Measurements from ENCODE around the gene TRPM1.

Gene TRPM1

DNA sequence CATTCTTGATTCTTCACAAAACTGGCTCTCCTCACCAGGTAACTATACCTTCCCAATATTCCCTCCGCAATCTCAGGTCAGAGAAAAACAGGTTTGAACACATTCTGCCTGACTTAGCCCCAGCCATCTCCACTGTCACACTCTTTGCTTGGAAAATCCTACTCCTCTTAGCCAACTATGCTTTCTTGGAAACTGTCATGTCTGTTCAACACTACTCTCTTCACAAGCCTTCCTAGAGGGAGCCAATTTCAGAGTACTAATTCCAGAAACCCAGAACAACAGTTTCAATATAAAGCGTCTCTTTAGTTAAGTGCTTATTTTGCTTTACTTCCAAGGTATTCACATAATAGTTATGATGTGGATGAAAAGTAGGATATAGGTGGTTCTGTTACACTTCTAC, 131.8 kb downstream of the TRPM1 start:
- no peak for DNase-seq (ENCODE audit: low spot score)

DNA sequence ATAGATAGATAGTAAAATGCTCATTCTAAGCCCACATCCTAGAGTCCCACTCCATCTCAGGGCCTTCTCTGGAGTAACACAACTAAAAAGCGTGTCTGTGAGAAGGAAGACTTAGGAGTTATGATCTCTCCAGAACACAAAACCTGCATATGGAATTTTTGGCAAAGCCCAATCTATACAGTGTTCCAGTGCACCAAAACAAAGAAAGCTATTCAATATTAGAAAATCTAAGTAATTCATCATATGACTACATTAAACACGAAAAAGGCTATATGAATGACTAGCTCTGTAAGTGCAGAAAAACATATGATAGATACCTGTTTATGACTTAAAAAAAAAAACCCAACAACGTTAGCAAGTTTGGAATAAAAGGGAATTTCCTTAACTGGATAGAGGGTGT, 137.8 kb downstream of the TRPM1 start:
- DNase-seq (ENCODE audit: low spot score) = no peak

DNA sequence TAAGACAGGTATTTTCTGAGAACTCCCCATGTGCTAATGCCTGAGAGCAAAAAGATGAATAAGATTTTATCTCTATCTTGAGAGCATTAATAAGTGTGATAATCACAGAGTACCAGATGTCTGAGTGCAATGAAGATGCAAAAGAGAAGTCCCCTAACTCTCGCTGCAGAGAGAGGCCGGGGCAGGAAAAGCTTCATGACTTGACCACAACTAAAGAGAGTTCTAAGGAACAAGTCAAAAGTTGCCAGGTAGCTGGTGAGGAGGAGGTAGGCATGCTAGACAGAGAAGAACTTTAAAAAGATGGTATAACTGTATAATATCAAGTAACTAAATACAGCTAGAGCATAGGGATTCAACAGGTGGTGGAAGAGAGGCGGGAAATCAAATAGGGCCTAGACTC, 138.9 kb downstream of the TRPM1 start:
- DNase-seq (ENCODE audit: low spot score) = peak; percentile 4

DNA sequence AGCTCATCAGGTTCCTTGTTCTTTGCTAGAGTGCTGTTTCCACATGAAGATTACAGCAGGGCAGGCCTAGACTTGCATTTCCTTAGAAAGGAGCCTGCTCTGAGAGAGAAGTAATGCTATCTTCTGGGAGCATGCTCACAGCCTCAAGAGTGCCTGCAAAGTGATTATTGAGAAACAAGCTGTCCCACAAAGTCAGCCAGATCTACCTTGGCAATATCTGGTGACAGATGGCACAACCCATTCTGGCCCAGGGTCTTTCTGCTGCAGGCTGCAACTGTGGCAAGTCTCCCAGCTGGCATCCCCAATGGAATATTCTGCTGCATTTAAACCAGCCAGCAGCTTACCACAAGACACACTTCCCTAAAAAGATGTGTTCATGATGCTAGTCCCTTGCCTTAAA, 139.4 kb downstream of the TRPM1 start:
- no peak for DNase-seq (ENCODE audit: low spot score)

DNA sequence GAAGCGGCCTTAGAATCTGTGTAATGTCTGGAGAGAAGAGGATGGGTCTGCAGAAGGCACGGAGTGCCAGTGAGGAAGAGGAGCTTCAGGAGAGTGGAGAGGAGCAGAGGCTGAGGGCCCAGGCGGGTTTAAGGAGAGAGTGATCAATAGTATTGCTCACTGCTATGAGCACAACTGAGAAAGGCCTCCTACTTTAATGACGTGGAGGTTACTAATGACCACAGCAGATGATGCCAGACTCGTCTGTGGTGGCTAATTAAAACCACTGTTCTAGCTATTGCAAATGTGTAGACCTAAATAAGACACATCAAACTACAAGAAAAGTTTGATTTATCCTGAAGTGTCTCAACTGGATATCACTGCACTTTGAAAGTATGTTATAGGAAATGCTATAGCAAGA, 143.3 kb downstream of the TRPM1 start:
- DNase-seq (ENCODE audit: low spot score) = no peak

DNA sequence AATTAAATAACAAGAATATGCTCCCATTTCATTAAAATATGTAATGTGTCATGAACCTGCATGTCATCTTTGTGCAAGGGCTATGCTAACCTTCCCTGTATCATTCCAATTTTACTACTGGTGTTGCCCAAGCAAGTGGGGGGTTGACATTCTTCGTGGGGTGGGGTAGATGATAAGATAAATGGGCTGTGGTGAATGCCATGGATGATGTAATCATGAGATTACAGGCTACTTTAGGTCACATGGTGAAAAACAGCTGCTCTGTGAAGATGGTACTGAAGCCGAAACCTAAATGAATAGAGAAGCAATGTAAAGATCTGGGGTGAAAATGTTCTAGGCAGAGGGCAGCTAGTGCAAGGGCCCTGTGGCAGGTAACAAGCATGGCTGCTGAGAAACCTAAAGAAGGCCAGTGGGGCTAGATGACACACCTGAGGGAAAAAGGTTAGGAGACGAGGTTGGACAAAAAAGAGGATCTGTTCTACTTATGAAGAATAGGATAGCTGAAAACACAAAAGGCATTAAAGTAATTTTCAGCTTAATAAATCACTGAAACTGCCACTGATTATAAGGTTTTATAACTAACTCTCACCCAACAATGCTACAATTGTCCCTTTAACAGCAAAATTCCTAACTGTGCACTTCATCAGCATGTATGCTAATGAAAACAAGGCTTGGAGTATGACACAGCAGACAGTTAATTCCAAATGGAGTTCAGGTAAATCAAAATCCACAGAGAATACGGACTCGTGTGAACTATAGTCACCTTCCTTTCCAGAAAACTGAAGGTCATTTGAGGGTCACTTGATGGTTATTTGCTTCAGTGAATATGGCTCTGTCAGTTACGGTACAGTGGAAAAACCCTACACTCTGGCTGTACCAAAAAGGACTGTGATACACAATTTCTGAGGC, 145.1 kb downstream of the TRPM1 start:
- DNase-seq (ENCODE audit: low spot score) = no peak

DNA sequence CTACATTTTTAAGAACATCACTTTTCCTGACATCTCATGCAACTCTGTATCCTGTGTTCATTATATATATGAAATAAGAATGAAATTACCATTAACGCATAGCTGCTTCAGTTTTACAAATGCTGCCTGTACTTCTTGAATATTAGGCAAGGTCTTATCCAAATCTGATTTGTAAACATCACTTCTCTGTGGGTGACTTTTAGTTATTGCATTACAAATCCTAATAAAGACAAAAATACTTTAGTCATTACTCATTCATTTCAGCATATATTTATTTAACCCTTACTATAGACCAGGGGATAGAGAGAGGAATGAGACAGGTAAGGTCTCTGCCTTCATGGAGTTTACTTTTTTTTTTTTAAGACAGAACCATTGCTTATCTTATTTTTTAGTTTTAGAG, 146.9 kb downstream of the TRPM1 start:
- no peak for DNase-seq (ENCODE audit: low spot score)

DNA sequence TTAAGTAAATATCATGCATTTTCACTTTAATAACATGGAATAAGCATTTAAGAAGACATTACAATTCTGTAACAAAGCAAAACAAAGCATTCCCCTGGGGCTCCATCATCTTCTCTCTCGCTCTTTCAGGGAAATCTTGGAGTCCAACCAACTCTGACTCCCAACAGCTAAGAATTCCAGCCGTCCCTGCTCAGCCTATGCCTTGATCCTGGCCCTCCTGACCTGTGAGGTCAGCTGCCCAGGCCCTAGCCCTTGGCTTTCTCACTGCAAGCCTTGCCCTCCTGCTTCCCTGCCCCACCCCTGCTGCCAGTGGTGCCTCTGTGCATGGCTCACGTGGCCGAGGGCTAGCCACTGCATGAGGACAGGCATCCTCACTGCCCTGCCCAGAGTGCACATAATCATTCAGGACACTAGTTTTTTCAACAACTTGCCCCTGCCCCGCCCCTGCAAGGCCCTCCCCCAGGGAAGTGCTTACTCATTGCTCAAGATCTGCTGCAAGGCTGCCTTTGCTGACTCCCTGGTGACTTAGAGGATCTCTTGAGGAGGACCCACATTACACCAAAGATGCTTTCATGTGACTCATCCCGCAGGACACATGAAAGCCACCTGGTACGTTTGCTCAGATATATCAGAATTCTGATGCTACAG, 147.7 kb downstream of the TRPM1 start:
- DNase-seq (ENCODE audit: low spot score) = no peak

DNA sequence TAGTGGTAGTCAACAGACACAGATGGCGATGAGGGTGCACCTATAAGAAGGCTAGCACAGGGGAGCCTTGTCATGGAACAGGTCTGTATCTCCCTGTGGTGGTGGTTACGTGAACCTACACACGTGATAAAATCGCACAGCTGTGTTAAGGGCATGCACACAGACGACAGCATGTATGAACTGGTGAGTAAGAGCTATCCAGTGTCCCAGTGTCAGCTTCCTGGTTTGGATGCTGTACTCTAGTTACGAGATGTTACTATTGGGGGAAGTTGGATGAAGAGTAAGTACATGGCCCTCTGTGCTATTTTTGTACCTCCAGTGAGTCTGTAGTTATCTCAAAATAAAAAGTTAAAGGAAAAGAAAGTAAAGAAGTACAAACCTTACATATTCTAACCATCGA, 148.3 kb downstream of the TRPM1 start:
- no peak for DNase-seq (ENCODE audit: low spot score)

Data from CD4-positive, alpha-beta T cell treated with Interleukin-2 at 100 ng/mL for 4 hours (primary cell).